Measurements from ENCODE around the gene MOCOS. TPM values are rescaled to one million over a fixed set of nuclear protein-coding genes. Genes with fewer than 3 reads are reported as not detected.

MOCOS gene
- total RNA-seq, 3 donors from 2014 or later, result 5.2 to 9.7 (median 9.1) TPM

- no peaks in the 10 kb centered on the region for H3K27me3 ChIP-seq
- no peak for DNase-seq (ENCODE audit: low spot score in 2 of 2)
- no peak overlapping the region for H3K4me3 ChIP-seq
- no peaks in the 10 kb centered on the region for H3K36me3 ChIP-seq
- intact Hi-C loops (cut with DNase I; ENCODE audit: low total_unique reads), result no loop called here
- peaks cover 0 to 5% of the 10 kb centered on the region in 2 donors for H3K9me3 ChIP-seq
- no peak overlapping the region for H3K27ac ChIP-seq
- TF ChIP-seq POLR2A (IDR thresholded peaks at IDR 0.05) (no peak), CTCF (IDR thresholded peaks at IDR 0.05) (no peak), POLR2AphosphoS5 (IDR thresholded peaks at IDR 0.05) (no peak)
- no peaks in the 10 kb centered on the region for H3K4me1 ChIP-seq
These were observed 24.3 kb downstream of the MOCOS start for GRCh38 chr18:36211612-36212065.

- H3K4me3 ChIP-seq, result peak overlapping the region in 1 of 3 donors; percentile 37
- TF ChIP-seq CTCF (IDR thresholded peaks at IDR 0.05) (no peak), POLR2A (IDR thresholded peaks at IDR 0.05) (no peak), POLR2AphosphoS5 (IDR thresholded peaks at IDR 0.05) (no peak)
- no peaks in the 10 kb centered on the region for H3K36me3 ChIP-seq
- H3K27me3 ChIP-seq, result no peaks in the 10 kb centered on the region
- H3K9me3 ChIP-seq, result peaks cover 0 to 5% of the 10 kb centered on the region in 2 donors
- H3K27ac ChIP-seq, result peak overlapping the region in 1 of 2 donors; percentile 61
- intact Hi-C loops (cut with DNase I; ENCODE audit: low total_unique reads), result no loop called here
- H3K4me1 ChIP-seq, result no peaks in the 10 kb centered on the region
- DNase-seq (ENCODE audit: low spot score in 2 of 2), result no peak
These were observed 25.2 kb downstream of the MOCOS start for GRCh38 chr18:36212301-36213171.

- no peaks in the 10 kb centered on the region for H3K4me1 ChIP-seq
- intact Hi-C loops (cut with DNase I; ENCODE audit: low total_unique reads), result no loop called here
- H3K9me3 ChIP-seq, result no peaks in the 10 kb centered on the region
- H3K27ac ChIP-seq, result no peak overlapping the region
- no peak for DNase-seq (ENCODE audit: low spot score in 2 of 2)
- H3K4me3 ChIP-seq, result no peak overlapping the region
- TF ChIP-seq POLR2A (IDR thresholded peaks at IDR 0.05), result no peak
- TF ChIP-seq POLR2AphosphoS5 (IDR thresholded peaks at IDR 0.05), result no peak
- TF ChIP-seq CTCF (IDR thresholded peaks at IDR 0.05), result no peak
- no peaks in the 10 kb centered on the region for H3K36me3 ChIP-seq
- H3K27me3 ChIP-seq, result no peaks in the 10 kb centered on the region
These were observed 27.5 kb downstream of the MOCOS start for GRCh38 chr18:36214811-36215210.

- TF ChIP-seq POLR2AphosphoS5 (IDR thresholded peaks at IDR 0.05), result no peak
- TF ChIP-seq POLR2A (IDR thresholded peaks at IDR 0.05), result no peak
- Histone ChIP-seq H3K36me3 (no peaks in the 10 kb centered on the region), H3K9me3 (no peaks in the 10 kb centered on the region), H3K27ac (no peak overlapping the region), H3K4me3 (no peak overlapping the region), H3K4me1 (no peaks in the 10 kb centered on the region), H3K27me3 (no peaks in the 10 kb centered on the region)
- intact Hi-C loops (cut with DNase I; ENCODE audit: low total_unique reads), result no loop called here
- no peak for DNase-seq (ENCODE audit: low spot score in 2 of 2)
These were observed 28.3 kb downstream of the MOCOS start for GRCh38 chr18:36215577-36215976.

GRCh38 chr18:36217348-36217747, 30.1 kb downstream of the MOCOS start:
- Histone ChIP-seq H3K27ac (no peak overlapping the region), H3K9me3 (no peaks in the 10 kb centered on the region), H3K4me1 (no peaks in the 10 kb centered on the region), H3K36me3 (no peaks in the 10 kb centered on the region), H3K4me3 (no peak overlapping the region), H3K27me3 (no peaks in the 10 kb centered on the region)
- intact Hi-C loops (cut with DNase I; ENCODE audit: low total_unique reads), result no loop called here
- TF ChIP-seq POLR2AphosphoS5 (IDR thresholded peaks at IDR 0.05) (no peak), POLR2A (IDR thresholded peaks at IDR 0.05) (no peak), CTCF (IDR thresholded peaks at IDR 0.05) (no peak)
- no peak for DNase-seq (ENCODE audit: low spot score in 2 of 2)
